GM18520 (cell line): Measurements from ENCODE around the gene DTD1.

Source experiments
- ATAC-seq: cut with Tn5 transposase; IDR thresholded peaks from one replicate; pipeline ENCODE4 v1.9.1; 2021; ENCODE audit not compliant: unreplicated experiment

Gene DTD1

DNA sequence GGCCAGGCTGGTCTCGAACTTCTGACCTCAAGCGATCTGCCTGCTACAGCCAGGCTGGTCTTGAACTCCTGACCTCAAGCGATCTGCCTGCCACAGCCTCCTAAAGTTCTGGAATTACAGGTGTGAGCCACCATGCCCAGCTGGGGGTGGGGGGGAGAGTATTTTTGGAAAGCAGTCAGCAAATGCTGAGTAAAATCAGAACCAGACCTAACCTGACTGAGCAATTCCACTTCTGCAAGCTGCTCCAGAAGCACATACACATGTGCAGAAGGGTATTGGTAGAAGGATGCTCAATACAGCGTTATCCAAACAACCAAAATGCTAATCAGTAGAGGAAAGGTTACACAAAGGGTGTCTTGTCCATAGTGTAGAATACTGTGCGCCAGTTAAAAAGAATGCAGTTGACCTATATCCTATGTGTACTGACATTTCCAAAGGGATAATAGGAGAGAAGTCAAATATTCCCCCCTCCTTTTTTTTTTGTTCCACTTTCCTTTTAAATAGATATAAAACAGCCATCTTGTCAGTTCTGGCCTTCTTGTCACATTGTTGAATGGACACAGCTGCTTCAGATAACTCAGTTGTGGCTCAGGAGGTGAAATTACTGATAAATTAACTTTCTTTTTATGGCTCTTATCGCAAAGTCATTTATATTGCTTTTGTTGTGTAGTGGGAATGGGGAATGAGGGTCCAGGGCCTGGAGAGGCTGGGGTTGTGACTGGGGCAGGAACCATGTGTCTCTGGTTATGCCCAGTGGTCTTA is 74.6 kb downstream of the DTD1 start:
- ATAC-seq, result no peak

GRCh38 chr20:18663932-18664331 is 76.1 kb downstream of the DTD1 start:
- ATAC-seq, result no peak

DNA sequence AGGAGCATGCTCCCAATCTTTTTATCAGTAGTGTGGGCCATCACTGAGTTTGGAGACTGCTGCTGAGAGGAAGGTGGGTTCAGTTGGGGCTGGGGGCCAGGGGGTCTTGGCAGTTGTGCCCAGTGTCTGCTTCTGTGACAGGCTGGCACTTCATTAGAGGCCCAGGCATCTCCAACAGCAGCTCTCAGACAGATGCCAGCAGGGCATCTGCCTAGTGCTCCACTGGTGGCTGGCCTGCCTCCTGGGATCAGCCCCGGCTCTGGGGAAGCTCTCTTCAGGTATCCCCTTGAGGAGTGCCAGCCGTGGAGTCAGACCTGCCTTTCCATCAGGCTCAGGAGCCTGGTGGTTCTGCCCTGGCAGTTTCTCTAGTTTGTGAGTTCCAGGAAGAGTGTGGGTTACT is 77.3 kb downstream of the DTD1 start:
- no peak for ATAC-seq

- ATAC-seq, result no peak
These were observed 79.1 kb downstream of the DTD1 start for GRCh38 chr20:18666803-18667415.

- no peak for ATAC-seq
These were observed 81.6 kb downstream of the DTD1 start for GRCh38 chr20:18669241-18670019.

DNA sequence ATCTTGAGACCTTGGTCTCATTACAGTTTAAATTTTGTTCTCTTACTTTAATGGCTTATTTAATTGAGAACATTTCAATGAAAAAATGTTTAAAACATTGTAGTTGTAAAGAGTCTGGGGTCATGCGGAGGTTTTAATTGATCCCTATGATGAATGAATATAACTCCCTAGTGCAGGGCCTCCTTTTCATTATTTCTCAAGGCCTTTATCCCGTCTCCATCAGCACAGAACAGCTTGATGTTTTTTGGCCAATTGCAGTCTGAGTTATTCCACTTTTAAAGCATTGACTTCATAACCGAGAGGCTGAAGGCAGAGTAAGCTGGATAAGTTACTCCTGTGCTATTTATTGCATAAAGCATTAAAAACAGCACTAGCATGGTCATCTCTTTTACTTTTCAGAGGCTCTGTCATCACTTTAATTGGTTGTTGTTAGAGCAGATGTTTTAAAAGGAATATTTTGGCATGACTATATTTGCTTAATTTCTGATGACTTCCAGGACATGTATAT is 83.4 kb downstream of the DTD1 start:
- no peak for ATAC-seq

DNA sequence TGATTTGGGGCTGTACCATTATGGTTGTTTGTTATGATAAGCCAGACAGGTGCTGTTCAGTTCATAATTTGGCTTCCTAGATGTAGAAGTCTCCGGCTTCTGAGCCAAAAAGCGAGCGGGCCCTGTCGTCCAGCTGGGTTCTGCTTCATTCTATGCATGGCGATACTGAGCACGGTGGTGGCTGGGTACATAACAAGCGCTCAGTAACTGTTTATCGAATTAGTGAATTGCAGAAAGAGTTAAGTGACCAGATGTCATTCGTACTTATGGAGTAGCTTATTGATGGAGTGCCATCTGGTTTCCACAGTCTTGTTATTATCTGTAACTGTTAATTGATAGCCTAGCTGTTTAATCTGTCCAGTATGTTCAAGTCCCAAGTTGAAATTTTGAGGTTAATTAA is 85.0 kb downstream of the DTD1 start:
- ATAC-seq, result no peak

GRCh38 chr20:18676396-18676795 is 88.5 kb downstream of the DTD1 start:
- ATAC-seq, result no peak

GRCh38 chr20:18677126-18677525 is 89.3 kb downstream of the DTD1 start:
- no peak for ATAC-seq

- no peak for ATAC-seq
These were observed 90.9 kb downstream of the DTD1 start for GRCh38 chr20:18678549-18679419.

GRCh38 chr20:18683839-18684238 is 96.0 kb downstream of the DTD1 start:
- ATAC-seq, result no peak

DNA sequence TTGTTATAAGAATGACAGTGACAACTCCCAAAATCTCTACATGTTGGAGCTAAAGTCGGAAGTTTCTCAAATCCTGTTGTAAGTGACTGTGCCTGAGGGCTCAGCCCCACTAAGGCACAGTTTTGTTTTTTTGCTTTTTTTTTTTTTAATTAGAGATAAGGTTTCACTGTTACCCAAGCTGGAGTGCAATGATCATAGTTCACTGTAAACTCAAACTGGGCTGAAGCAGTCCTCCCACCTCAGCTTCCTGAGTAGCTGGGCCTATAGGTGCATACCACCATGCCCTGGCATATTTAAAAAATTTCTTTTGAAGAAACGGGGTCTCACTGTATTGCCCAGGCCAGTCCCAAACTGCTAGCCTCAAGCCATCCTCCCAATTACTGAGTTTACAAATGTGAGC is 96.9 kb downstream of the DTD1 start:
- ATAC-seq, result no peak

DNA sequence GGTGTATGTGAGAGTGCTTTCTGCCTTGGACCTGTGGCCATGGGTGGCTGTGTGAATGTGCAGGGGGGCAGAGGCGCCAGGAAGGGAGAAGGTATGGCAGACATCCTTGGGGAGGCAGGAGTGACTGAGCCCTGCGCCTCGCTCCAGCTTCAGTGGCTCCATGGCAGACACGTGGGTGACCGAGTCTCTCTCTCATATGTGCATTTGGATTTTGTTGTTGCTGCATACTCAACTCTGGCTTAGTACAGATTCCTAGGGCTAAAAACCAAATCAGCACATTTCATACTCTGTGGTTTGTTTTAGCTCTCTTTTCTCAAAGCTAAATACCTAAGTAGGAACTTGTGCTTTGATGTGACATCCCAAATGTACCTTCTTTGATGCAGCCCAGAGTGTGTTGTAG is 97.6 kb downstream of the DTD1 start:
- no peak for ATAC-seq

DNA sequence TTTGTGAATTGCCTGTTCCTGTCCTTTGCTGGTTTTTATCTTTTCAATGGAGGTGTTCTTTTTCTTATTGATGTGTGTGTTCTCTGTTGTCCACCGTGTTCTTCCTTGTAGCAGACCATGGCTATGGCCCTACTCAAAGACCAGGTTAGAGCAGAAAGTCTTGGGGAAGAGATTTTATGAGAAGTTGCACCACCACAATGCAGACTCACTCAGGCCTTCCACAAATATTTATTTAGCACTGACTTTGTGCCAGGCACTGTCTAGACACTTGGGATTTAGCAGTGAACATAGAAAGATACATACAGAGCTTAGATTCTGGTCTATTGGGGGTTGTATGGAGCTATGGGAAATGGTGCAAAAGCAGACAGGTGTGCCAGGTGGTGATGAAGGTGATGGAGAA is 98.8 kb downstream of the DTD1 start:
- no peak for ATAC-seq

DNA sequence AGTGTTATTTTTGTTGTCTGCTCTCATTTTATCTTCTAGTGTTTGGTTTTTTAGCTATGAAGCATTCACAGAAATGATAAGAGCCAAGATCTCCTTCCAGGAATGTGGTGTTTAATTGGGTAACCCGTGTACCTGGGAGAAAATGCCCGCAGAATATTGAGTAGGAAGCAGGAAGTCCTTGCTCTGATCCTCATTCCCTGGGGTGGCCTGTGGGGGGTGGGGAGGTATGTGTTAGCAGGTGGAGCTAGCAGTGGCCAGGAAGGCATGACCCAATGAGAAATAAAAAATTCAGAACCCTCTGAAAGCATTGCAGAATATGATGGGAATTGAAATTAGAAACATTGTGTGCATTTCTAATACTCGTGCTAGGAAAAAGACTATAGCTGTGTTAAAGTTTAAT is 100.8 kb downstream of the DTD1 start:
- ATAC-seq, result no peak

DNA sequence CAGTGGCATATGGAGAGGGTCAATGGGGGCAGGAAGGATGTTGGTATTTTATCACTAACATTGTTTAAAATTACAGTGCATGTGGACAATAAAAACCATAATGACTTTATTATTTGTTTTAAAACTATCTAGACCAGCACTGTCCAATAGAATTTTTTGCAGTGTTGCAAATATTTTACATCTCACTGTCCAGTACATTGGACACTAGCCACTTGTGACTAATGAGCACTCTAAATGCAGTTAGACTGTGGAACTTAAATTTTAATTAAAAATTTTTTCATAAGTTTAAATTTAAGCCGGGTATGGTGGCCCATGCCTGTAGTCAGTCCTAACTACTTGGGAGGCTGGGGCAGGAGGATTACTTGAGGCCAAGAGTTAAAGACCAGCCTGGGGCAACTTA is 101.7 kb downstream of the DTD1 start:
- ATAC-seq, result no peak

DNA sequence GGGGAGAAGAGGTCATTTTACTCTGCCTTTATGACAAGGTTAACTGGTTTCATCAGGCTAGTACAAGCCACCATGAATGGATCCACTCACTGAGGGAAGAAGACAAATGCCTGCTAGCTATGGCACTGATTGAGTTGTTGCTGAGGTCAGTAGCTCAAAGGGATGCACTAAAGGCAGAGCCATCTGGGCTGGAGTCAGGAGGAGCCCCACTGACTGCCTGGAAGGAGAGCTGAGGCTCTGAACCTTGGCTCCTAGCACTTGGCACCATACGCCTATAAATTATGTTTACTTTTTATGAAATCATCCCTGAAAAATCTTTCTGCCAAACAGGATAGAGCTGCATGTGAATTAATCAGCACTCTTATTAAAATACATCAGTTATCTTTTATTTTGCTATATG is 104.6 kb downstream of the DTD1 start:
- no peak for ATAC-seq

DNA sequence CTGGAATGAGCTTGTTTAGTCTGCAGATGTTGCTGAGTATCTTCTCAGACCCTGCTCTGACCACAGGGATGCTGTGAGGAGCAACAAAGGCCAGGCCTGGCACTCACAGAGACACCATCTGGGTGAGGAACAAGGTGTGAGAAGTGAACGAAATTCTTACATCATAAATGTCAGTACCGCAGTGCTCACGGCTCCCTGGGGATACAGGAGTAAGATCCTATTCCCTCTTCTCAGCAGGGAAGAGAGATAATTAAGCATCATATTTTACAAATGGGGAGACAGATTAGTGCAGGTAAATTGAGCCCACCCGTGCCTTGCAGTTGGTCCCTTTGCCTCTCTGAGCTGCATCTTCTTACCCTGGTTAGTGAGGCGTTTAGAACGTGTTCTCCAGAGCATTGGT is 106.2 kb downstream of the DTD1 start:
- ATAC-seq, result no peak

DNA sequence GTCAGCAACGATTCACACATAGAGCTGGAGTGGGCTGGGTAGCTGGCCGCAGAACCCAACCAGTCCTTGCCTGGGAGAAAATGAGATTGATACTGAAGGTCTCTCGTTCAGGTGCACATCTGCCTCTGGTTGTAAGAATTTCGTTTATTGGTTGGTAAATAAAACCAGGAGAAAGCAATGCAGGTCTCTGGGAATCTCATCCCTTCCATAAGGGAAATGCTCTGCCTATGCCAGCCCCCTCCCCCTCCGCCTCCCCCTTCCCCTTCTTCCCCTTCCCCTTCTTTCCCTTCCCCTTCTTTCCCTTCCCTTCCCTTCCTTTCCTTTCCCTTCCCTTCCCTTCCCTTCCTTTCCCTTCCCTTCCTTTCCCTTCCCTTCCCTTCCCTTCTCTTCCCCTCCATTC is 107.3 kb downstream of the DTD1 start:
- no peak for ATAC-seq

DNA sequence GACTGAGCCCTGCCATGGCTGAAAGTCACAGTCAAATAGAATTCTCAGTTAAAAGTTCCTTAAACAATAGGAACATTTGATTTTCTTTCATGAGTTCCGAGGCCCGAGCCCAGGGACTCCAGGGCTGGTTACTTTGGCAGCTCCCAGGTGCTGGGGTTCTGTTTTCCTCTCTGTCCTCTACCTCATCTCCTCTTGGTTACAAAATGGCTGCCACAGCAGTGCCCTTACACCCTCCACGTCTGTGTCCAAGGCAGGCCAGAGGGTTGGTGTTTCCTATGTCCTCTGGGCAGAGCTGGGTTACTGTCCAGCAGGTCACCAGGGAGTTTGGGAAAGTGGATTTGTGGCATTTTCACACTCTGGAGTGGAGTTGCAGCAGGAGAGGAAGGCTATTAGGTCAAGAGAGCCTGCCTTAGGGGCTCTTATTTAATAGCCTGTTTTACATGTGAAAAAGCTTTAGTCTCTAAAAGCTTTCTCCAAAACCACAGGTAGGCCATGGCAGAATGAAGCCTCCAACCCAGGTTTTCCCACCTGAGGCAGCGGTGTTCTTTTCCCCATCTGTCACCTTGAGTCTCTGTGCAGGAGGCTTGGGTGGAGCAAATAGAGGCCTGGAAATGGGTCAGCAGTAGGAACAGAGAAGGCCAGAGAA is 111.0 kb downstream of the DTD1 start:
- no peak for ATAC-seq

DNA sequence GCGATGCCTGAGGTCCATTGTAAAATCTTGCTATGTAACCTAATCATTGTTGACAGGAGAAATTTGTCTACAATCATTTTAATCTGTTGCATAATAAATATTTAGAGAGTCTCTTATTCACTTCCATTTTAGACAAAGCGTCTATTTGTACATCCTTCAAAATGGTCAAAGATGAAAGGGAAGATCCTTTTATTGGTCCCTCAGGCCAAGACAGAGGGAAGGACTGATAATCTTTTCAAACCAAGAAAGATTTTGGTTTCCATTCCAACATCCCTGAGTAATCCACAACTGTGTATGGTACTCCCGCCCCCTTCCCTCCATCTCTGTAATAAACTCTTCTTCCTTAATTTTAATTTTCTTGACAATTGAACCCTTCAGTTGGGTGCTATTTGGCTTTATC is 114.1 kb downstream of the DTD1 start:
- ATAC-seq, result no peak
